GM23338 (cell line): Measurements from ENCODE around the gene MUS81. TPM values are rescaled to one million over a fixed set of nuclear protein-coding genes. Genes with fewer than 3 reads are reported as not detected.

Experiments
- ATAC-seq: fragments of 200-7000 bp; cut with Tn5 transposase; 3 replicates; pipeline ENCODE4 v1.9.1; 2020
- DNase-seq: peaks from one replicate; pipeline ENCODE4 v3.0.0-alpha.2; 2015; ENCODE audit warnings: low spot score
- H2AFZ ChIP-seq: fragments of 200-600 bp; sonication (generic); 2 replicates; pipeline ENCODE4 v1.8.0; 2016; ENCODE audit warnings: antibody characterized with exemption, mild to moderate bottlenecking, moderate library complexity
- H3F3A ChIP-seq: fragments of 200-600 bp; sonication (generic); replicated peaks from 2 replicates; pipeline ENCODE4 v1.8.0; 2017; ENCODE audit warnings: antibody characterized with exemption, mixed run types, low read depth
- H3K27ac ChIP-seq: fragments of 200-600 bp; sonication (generic); 2 replicates; pipeline ENCODE4 v1.6.1; 2016; ENCODE audit warnings: low read depth
- H3K27me3 ChIP-seq: fragments of 200-600 bp; sonication (generic); 2 replicates; pipeline ENCODE4 v1.8.0; 2016; ENCODE audit warnings: mild to moderate bottlenecking, mixed run types, moderate library complexity; ENCODE audit not compliant: insufficient read depth
- H3K36me3 ChIP-seq: fragments of 200-600 bp; sonication (generic); 2 replicates; pipeline ENCODE4 v1.8.0; 2016; ENCODE audit warnings: mild to moderate bottlenecking; ENCODE audit not compliant: insufficient read depth
- H3K4me1 ChIP-seq: fragments of 200-600 bp; sonication (generic); 2 replicates; pipeline ENCODE4 v1.8.0; 2016; ENCODE audit warnings: mild to moderate bottlenecking, moderate library complexity; ENCODE audit not compliant: insufficient read depth
- H3K4me2 ChIP-seq: fragments of 200-600 bp; sonication (generic); 2 replicates; pipeline ENCODE4 v1.7.1; 2017; ENCODE audit warnings: mixed run types
- H3K4me3 ChIP-seq: fragments of 200-600 bp; sonication (generic); 2 replicates; pipeline ENCODE4 v1.6.1; 2016; ENCODE audit warnings: mixed run types
- H3K79me2 ChIP-seq: fragments of 200-600 bp; sonication (generic); replicated peaks from 2 replicates; pipeline ENCODE4 v1.8.0; 2017; ENCODE audit warnings: mild to moderate bottlenecking; ENCODE audit not compliant: insufficient read depth
- H3K9me2 ChIP-seq: fragments of 200-600 bp; sonication (generic); 2 replicates; pipeline ENCODE4 v1.8.0; 2017; ENCODE audit not compliant: insufficient read depth
- H4K20me1 ChIP-seq: fragments of 200-600 bp; sonication (generic); replicated peaks from 2 replicates; pipeline ENCODE4 v1.8.0; 2017; ENCODE audit warnings: mild to moderate bottlenecking; ENCODE audit not compliant: insufficient read depth
- H3K27ac Mint-ChIP-seq: 2 replicates; pipeline ENCODE4 v1.8.0; 2020; ENCODE audit warnings: inconsistent platforms, mild to moderate bottlenecking, moderate library complexity, mixed read lengths
- H3K27me3 Mint-ChIP-seq: 3 replicates; pipeline ENCODE4 v1.8.0; 2022; ENCODE audit warnings: low read depth, mild to moderate bottlenecking, moderate library complexity, mixed read lengths, inconsistent platforms; ENCODE audit not compliant: insufficient read depth, poor library complexity
- H3K36me3 Mint-ChIP-seq: 3 replicates; pipeline ENCODE4 v1.8.0; 2021; ENCODE audit warnings: low read depth, mild to moderate bottlenecking, inconsistent platforms, moderate library complexity, mixed read lengths
- H3K4me1 Mint-ChIP-seq: 3 replicates; pipeline ENCODE4 v1.8.0; 2020; ENCODE audit warnings: mild to moderate bottlenecking, inconsistent platforms, mixed read lengths
- H3K4me3 Mint-ChIP-seq: 3 replicates; pipeline ENCODE4 v1.8.0; 2021; ENCODE audit warnings: moderate library complexity, mild to moderate bottlenecking, inconsistent platforms, mixed read lengths
- H3K9me3 Mint-ChIP-seq: 3 replicates; pipeline ENCODE4 v1.8.0; 2020; ENCODE audit warnings: moderate library complexity, mild to moderate bottlenecking, inconsistent platforms, mixed read lengths
- CREB1 ChIP-seq: fragments of 250-450 bp; sonication (Bioruptor Pico); IDR thresholded peaks from 2 replicates; pipeline ENCODE4 v1.5.0; 2020; ENCODE audit warnings: low read depth, mild to moderate bottlenecking, moderate library complexity
- EZH2 ChIP-seq: fragments of 200-600 bp; sonication (generic); IDR thresholded peaks from one replicate; pipeline ENCODE4 v1.8.0; 2017; ENCODE audit warnings: antibody characterized with exemption, mild to moderate bottlenecking, low read depth; ENCODE audit not compliant: unreplicated experiment
- EZH2phosphoT487 ChIP-seq: fragments of 200-600 bp; sonication (generic); IDR thresholded peaks from one replicate; pipeline ENCODE4 v1.8.1; 2018; ENCODE audit warnings: antibody characterized with exemption; ENCODE audit not compliant: unreplicated experiment
- JUNB ChIP-seq: IDR thresholded peaks from one replicate; pipeline ENCODE4 v1.6.1; 2016; ENCODE audit warnings: antibody characterized with exemption; ENCODE audit not compliant: unreplicated experiment
- NANOG ChIP-seq: IDR thresholded peaks from 2 replicates; pipeline ENCODE4 v1.6.1; 2016; ENCODE audit warnings: antibody characterized with exemption, borderline replicate concordance
- STAT1 ChIP-seq: IDR thresholded peaks from one replicate; pipeline ENCODE4 v1.6.1; 2016; ENCODE audit warnings: antibody characterized with exemption; ENCODE audit not compliant: unreplicated experiment
- ZNF114 ChIP-seq: fragments of 250-450 bp; sonication (Bioruptor Pico); IDR thresholded peaks from 2 replicates; pipeline ENCODE4 v1.5.0; 2020; ENCODE audit warnings: mild to moderate bottlenecking, moderate library complexity
- ZNF331 ChIP-seq: fragments of 250-450 bp; sonication (Bioruptor Pico); IDR thresholded peaks from 2 replicates; pipeline ENCODE4 v1.5.0; 2020; ENCODE audit warnings: low read depth, mild to moderate bottlenecking, moderate library complexity
- polyA plus RNA-seq: library from polyadenylated mRNA; unstranded; fragments of >200 nt; fragmentation: Nextera tagmentation; extraction: Ambion mirVana; gene quantifications from 2 replicates; pipeline ENCODE4 v1.2.1, GENCODE V29; 2016
- total RNA-seq: library from RNA; depleted of rRNA; stranded (reverse); fragments of >200 nt; shearing (Covaris generic); gene quantifications from 2 replicates; pipeline ENCODE4 v1.2.3, GENCODE V29; 2014
- TF ChIP-seq, protein P1 (sequence below): IDR thresholded peaks from one replicate; pipeline ENCODE4 v1.6.1; 2018; ENCODE audit warnings: antibody characterized with exemption; ENCODE audit not compliant: unreplicated experiment
- TF ChIP-seq, protein P2 (sequence below): IDR thresholded peaks from 2 replicates; pipeline ENCODE4 v1.6.1; 2016; ENCODE audit warnings: antibody characterized with exemption

The MUS81 gene
- total and polyA plus RNA-seq, 2 experiments from 2014 or later = 38.5 to 48.6 TPM

DNA sequence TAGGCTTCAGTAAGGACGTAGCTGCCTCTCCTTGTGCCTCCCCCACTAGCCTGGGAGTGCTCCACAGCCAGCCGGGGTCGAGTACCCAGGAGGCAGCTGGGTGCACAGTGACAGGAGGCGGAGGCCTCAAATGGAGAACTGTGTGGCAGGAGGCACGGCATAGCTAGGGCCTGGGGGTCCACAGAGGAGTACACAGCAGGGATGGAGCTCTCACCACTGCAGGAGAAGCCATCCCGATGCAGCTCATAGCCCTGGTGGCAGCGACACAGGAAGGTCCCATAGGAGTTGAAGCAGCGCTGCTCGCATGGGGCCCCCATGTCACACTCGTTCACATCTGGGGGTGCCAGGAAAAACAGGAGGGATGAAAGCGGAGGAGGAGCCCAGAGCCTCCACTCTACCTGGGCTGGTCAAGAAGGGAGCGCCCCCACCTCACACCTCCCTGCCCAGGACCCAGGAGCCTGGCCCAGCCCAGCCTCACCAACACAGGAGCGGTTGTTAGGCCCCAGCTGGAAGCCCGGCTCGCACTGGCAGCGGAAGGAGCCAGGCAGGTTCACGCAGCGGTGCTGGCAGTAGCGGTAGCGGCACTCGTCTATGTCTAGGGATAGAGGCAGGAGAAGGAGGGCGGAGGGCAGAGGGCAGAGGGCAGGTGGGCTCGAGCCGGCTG, 9.5 kb downstream of the MUS81 start:
- Mint-ChIP-seq H3K36me3 (peaks cover 9% of the 10 kb centered on the region; the same call in 2 of the 3 replicates), H3K4me1 (peaks cover 8% of the 10 kb centered on the region), H3K27me3 (peaks cover 43% of the 10 kb centered on the region), H3K27ac (no peak overlapping the region), H3K4me3 (no peak overlapping the region), H3K9me3 (no peaks in the 10 kb centered on the region; the same call in 2 of the 3 replicates)
- TF ChIP-seq, protein P1, sequence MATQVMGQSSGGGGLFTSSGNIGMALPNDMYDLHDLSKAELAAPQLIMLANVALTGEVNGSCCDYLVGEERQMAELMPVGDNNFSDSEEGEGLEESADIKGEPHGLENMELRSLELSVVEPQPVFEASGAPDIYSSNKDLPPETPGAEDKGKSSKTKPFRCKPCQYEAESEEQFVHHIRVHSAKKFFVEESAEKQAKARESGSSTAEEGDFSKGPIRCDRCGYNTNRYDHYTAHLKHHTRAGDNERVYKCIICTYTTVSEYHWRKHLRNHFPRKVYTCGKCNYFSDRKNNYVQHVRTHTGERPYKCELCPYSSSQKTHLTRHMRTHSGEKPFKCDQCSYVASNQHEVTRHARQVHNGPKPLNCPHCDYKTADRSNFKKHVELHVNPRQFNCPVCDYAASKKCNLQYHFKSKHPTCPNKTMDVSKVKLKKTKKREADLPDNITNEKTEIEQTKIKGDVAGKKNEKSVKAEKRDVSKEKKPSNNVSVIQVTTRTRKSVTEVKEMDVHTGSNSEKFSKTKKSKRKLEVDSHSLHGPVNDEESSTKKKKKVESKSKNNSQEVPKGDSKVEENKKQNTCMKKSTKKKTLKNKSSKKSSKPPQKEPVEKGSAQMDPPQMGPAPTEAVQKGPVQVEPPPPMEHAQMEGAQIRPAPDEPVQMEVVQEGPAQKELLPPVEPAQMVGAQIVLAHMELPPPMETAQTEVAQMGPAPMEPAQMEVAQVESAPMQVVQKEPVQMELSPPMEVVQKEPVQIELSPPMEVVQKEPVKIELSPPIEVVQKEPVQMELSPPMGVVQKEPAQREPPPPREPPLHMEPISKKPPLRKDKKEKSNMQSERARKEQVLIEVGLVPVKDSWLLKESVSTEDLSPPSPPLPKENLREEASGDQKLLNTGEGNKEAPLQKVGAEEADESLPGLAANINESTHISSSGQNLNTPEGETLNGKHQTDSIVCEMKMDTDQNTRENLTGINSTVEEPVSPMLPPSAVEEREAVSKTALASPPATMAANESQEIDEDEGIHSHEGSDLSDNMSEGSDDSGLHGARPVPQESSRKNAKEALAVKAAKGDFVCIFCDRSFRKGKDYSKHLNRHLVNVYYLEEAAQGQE = no peak
- TF ChIP-seq NANOG = no peak
- no peak for TF ChIP-seq EZH2phosphoT487
- TF ChIP-seq, protein P2, sequence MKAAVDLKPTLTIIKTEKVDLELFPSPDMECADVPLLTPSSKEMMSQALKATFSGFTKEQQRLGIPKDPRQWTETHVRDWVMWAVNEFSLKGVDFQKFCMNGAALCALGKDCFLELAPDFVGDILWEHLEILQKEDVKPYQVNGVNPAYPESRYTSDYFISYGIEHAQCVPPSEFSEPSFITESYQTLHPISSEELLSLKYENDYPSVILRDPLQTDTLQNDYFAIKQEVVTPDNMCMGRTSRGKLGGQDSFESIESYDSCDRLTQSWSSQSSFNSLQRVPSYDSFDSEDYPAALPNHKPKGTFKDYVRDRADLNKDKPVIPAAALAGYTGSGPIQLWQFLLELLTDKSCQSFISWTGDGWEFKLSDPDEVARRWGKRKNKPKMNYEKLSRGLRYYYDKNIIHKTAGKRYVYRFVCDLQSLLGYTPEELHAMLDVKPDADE = no peak
- TF ChIP-seq EZH2 = no peak
- TF ChIP-seq JUNB = no peak
- no peak for TF ChIP-seq ZNF331 (CRISPR knock-in tag)
- TF ChIP-seq CREB1 (CRISPR knock-in tag) = no peak
- no peak for TF ChIP-seq STAT1
- Histone ChIP-seq H3K36me3 (no peaks in the 10 kb centered on the region; the same call in 1 of the 2 replicates), H3F3A (peaks cover 9% of the 10 kb centered on the region; the same call in 1 of the 2 replicates), H3K27ac (no peak overlapping the region), H2AFZ (no peak overlapping the region), H4K20me1 (no peaks in the 10 kb centered on the region; the same call in 1 of the 2 replicates), H3K9me2 (no peaks in the 10 kb centered on the region), H3K4me2 (no peak overlapping the region), H3K27me3 (peaks cover 29% of the 10 kb centered on the region), H3K4me1 (no peaks in the 10 kb centered on the region; the same call in 1 of the 2 replicates), H3K4me3 (no peak overlapping the region), H3K79me2 (no peaks in the 10 kb centered on the region)
- no peak for DNase-seq
- no peak for ATAC-seq

GRCh38 chr11:65870307-65870658, 10.1 kb downstream of the MUS81 start:
- peaks cover 40% of the 10 kb centered on the region for H3K27me3 Mint-ChIP-seq
- no peak for ATAC-seq
- H3K36me3 Mint-ChIP-seq = peaks cover 4% of the 10 kb centered on the region; the same call in 1 of the 3 replicates
- H2AFZ ChIP-seq = no peak overlapping the region
- H3K27ac ChIP-seq = no peak overlapping the region
- H3K4me2 ChIP-seq = no peak overlapping the region
- no peak for DNase-seq
- no peak for TF ChIP-seq EZH2
- TF ChIP-seq, protein P2 = no peak
- no peak for TF ChIP-seq EZH2phosphoT487
- TF ChIP-seq NANOG = no peak
- no peak for TF ChIP-seq ZNF114
- peaks cover 29% of the 10 kb centered on the region for H3K27me3 ChIP-seq
- no peaks in the 10 kb centered on the region for H3K9me2 ChIP-seq
- peaks cover 8% of the 10 kb centered on the region for H3K4me1 Mint-ChIP-seq
- H3K79me2 ChIP-seq = no peaks in the 10 kb centered on the region
- H3K4me3 ChIP-seq = no peak overlapping the region
- H3K4me1 ChIP-seq = no peaks in the 10 kb centered on the region; the same call in 1 of the 2 replicates
- no peaks in the 10 kb centered on the region; the same call in 1 of the 2 replicates for H4K20me1 ChIP-seq
- peaks cover 9% of the 10 kb centered on the region; the same call in 1 of the 2 replicates for H3F3A ChIP-seq
- no peak overlapping the region for H3K27ac Mint-ChIP-seq
- no peaks in the 10 kb centered on the region; the same call in 1 of the 2 replicates for H3K36me3 ChIP-seq
- no peak overlapping the region for H3K4me3 Mint-ChIP-seq
- H3K9me3 Mint-ChIP-seq = no peaks in the 10 kb centered on the region; the same call in 2 of the 3 replicates
